Smooth muscle cell (in vitro differentiated cells): Measurements from ENCODE around the gene SLC30A1. TPM values are rescaled to one million over a fixed set of nuclear protein-coding genes. Genes with fewer than 3 reads are reported as not detected.

Source experiments
- DNase-seq: peaks from one replicate; lab custom pipeline; 2025; ENCODE audit not compliant: unreplicated experiment; lab: John Stamatoyannopoulos, UW
- H2AFZ ChIP-seq: fragments of 200-600 bp; sonication (generic); 2 replicates; pipeline ENCODE4 v1.6.0; 2016; ENCODE audit warnings: antibody characterized with exemption, low read depth, mild to moderate bottlenecking
- H3F3A ChIP-seq: fragments of 200-600 bp; sonication (generic); 2 replicates; pipeline ENCODE4 v1.6.0; 2017; ENCODE audit warnings: antibody characterized with exemption, low read depth
- H3K27ac ChIP-seq: fragments of 200-600 bp; sonication (generic); 2 replicates; pipeline ENCODE4 v1.5.1; 2016; ENCODE audit warnings: low read depth, mild to moderate bottlenecking
- H3K27me3 ChIP-seq: fragments of 200-600 bp; sonication (generic); 2 replicates; pipeline ENCODE4 v1.6.1; 2016; ENCODE audit warnings: low read depth, mild to moderate bottlenecking
- H3K36me3 ChIP-seq: fragments of 200-600 bp; sonication (generic); 2 replicates; pipeline ENCODE4 v1.5.1; 2016; ENCODE audit warnings: low read depth
- H3K4me1 ChIP-seq: fragments of 200-600 bp; sonication (generic); 2 replicates; pipeline ENCODE4 v1.5.1; 2016; ENCODE audit warnings: low read depth
- H3K4me2 ChIP-seq: fragments of 200-600 bp; sonication (generic); 2 replicates; pipeline ENCODE4 v1.6.0; 2016; ENCODE audit warnings: mild to moderate bottlenecking
- H3K4me3 ChIP-seq: fragments of 200-600 bp; sonication (generic); 2 replicates; pipeline ENCODE4 v1.5.1; 2016; ENCODE audit warnings: mild to moderate bottlenecking
- H3K79me2 ChIP-seq: fragments of 200-600 bp; sonication (generic); 2 replicates; pipeline ENCODE4 v1.6.0; 2016; ENCODE audit warnings: low read depth, mild to moderate bottlenecking
- H3K9ac ChIP-seq: fragments of 200-600 bp; sonication (generic); 2 replicates; pipeline ENCODE4 v1.6.0; 2016; ENCODE audit warnings: low read depth
- H3K9me3 ChIP-seq: fragments of 200-600 bp; sonication (generic); replicated peaks from 2 replicates; pipeline ENCODE4 v1.5.1; 2016; ENCODE audit warnings: low read depth
- H4K20me1 ChIP-seq: fragments of 200-600 bp; sonication (generic); 2 replicates; pipeline ENCODE4 v1.6.0; 2016; ENCODE audit warnings: low read depth
- WGBS: methylation state at CpG from one replicate; pipeline ENCODE4 v1.1.7; 2016; ENCODE audit warnings: low lambda C conversion rate; 5-methylcytosine and 5-hydroxymethylcytosine counted together
- polyA plus RNA-seq: library from polyadenylated mRNA; unstranded; fragments of >200 nt; fragmentation: Nextera tagmentation; extraction: Ambion mirVana; gene quantifications from 2 replicates; pipeline ENCODE4 v1.2.1, GENCODE V29; 2016
- total RNA-seq: library from RNA; depleted of rRNA; stranded (reverse); fragments of >200 nt; gene quantifications from 2 replicates; pipeline ENCODE4 v1.2.3, GENCODE V29; 2014
- TF ChIP-seq, protein P1 (sequence below): fragments of 200-600 bp; sonication (generic); IDR thresholded peaks from 2 replicates; pipeline ENCODE4 v1.5.1; 2017; ENCODE audit warnings: borderline replicate concordance, mild to moderate bottlenecking, antibody characterized with exemption; ENCODE audit not compliant: insufficient read depth, poor library complexity, severe bottlenecking

SLC30A1 gene
- total and polyA plus RNA-seq, 2 experiments from 2014 or later = 8.0 to 19.0 TPM

DNA sequence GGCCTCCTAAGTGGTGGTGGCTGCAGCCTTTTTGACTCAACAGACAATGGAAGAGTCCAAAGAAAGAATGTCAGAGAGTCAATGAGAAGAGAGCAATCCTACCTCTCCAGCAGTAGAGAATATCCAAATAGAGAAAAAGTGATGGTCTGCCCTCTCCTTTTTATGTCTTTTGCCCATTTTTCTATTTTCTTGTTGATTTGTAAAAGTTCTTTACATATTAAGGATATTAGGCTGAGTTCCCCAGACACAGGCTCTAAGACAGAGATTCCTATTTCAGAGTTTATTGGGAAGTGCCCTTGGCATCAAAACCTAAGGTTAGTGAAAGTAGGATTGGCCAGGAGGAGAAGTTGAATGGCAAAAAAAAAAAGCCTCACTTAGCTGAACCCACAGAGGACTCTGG is 20.3 kb upstream of the SLC30A1 start:
- Histone ChIP-seq H3K9ac (no peak overlapping the region), H3K27me3 (no peaks in the 10 kb centered on the region), H3K79me2 (no peaks in the 10 kb centered on the region), H3K9me3 (no peaks in the 10 kb centered on the region), H3K27ac (no peak overlapping the region), H3K36me3 (no peaks in the 10 kb centered on the region), H3K4me2 (no peak overlapping the region), H2AFZ (no peak overlapping the region), H3K4me3 (no peak overlapping the region), H4K20me1 (no peaks in the 10 kb centered on the region), H3F3A (peaks cover 6% of the 10 kb centered on the region), H3K4me1 (no peaks in the 10 kb centered on the region)
- DNase-seq = no peak
- TF ChIP-seq, protein P1, sequence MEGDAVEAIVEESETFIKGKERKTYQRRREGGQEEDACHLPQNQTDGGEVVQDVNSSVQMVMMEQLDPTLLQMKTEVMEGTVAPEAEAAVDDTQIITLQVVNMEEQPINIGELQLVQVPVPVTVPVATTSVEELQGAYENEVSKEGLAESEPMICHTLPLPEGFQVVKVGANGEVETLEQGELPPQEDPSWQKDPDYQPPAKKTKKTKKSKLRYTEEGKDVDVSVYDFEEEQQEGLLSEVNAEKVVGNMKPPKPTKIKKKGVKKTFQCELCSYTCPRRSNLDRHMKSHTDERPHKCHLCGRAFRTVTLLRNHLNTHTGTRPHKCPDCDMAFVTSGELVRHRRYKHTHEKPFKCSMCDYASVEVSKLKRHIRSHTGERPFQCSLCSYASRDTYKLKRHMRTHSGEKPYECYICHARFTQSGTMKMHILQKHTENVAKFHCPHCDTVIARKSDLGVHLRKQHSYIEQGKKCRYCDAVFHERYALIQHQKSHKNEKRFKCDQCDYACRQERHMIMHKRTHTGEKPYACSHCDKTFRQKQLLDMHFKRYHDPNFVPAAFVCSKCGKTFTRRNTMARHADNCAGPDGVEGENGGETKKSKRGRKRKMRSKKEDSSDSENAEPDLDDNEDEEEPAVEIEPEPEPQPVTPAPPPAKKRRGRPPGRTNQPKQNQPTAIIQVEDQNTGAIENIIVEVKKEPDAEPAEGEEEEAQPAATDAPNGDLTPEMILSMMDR = no peak

DNA sequence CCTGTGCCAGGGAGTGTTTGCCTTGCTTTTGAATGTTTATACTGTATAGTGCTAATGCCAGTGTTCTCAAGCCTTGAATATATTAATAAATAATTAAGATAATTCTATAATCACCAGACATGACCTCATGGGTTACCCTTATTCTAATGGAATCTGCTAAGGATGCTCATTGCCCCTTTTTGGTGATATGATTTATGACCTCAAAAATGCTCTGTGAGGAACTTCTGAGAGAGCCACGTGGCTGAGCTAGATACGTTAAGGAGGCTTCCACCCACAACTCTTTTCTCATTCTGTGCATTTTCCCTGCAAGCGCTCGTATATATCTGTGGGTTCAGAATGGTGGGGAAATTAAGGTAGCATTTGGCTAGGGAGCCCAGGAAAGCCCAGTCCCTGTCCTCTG is 19.6 kb upstream of the SLC30A1 start:
- Histone ChIP-seq H3K27ac (no peak overlapping the region), H3K27me3 (no peaks in the 10 kb centered on the region), H2AFZ (no peak overlapping the region), H3K4me2 (no peak overlapping the region), H4K20me1 (no peaks in the 10 kb centered on the region), H3K79me2 (no peaks in the 10 kb centered on the region), H3K9me3 (no peaks in the 10 kb centered on the region), H3K4me3 (no peak overlapping the region), H3F3A (peaks cover 6% of the 10 kb centered on the region), H3K9ac (no peak overlapping the region), H3K4me1 (no peaks in the 10 kb centered on the region), H3K36me3 (no peaks in the 10 kb centered on the region)
- TF ChIP-seq, protein P1 = no peak
- 39% methylated on average over 4 of the region's 4 CpGs for WGBS
- DNase-seq = no peak

DNA sequence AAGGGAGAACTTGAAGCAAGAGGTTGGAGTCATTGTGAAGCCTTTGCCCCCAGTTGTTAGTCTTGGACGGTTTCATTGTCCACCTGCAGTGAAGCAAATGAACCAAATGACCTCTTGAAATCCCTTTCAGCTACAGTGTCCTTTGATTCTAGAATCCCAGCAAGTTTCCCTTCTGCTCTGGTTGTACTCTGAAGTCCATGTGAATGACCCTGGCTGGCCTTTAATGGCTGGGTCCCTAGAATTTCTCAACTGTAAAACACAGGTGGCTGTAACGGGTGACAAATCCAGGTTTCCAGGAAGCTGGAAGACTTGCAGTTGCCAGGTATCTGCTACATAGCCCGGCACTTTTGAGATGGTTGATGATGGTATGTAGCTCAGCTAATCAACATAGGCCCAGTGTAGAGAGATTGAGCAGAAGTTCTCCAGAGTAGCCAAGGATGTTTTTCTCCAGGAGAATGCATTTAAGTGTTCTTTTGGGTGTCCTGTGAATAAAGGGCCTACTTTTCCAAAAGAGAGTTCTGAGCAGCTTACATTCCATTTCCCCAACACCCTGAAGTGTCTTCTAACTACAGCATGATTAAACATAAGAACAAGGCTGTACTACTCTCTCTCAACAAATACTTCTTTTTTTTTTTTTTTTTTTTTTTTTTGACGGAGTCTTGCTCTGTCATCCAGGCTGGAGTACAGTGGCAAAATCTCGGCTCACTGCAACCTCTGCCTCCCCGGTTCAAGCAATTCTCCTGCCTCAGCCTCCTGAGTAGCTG is 17.6 kb upstream of the SLC30A1 start:
- Histone ChIP-seq H4K20me1 (no peaks in the 10 kb centered on the region), H3K4me2 (no peak overlapping the region), H3K79me2 (no peaks in the 10 kb centered on the region), H3K27me3 (no peaks in the 10 kb centered on the region), H3K9ac (no peak overlapping the region), H3F3A (peaks cover 14% of the 10 kb centered on the region), H3K4me1 (peaks cover 5% of the 10 kb centered on the region), H3K36me3 (no peaks in the 10 kb centered on the region), H3K9me3 (no peaks in the 10 kb centered on the region), H2AFZ (no peak overlapping the region), H3K27ac (no peak overlapping the region), H3K4me3 (no peak overlapping the region)
- 72% methylated on average over 6 of the region's 6 CpGs for WGBS
- TF ChIP-seq, protein P1 = no peak
- no peak for DNase-seq

DNA sequence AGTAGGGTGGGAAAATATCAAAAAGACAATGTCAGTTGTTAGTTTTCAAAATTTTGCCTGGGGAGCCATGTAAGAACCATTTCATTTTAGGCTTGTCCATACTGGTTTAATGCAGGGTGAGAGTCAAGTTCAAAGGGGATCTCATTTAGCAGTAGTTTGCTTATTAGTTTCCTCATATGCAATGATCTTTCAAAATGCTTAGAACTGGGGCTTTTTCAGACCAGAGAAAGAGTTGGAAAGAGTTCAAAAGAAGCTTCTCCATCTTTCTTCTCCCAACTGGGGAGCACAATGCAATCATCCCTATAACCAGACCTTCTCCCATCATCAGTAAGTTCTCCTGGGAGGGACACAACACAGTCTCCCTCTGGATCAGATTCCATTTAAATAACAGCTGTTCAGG is 16.5 kb upstream of the SLC30A1 start:
- no peak overlapping the region for H3K4me3 ChIP-seq
- H3K4me1 ChIP-seq = peaks cover 5% of the 10 kb centered on the region
- H3K4me2 ChIP-seq = no peak overlapping the region
- H4K20me1 ChIP-seq = no peaks in the 10 kb centered on the region
- no peaks in the 10 kb centered on the region for H3K79me2 ChIP-seq
- no peak overlapping the region for H3K27ac ChIP-seq
- H3K9me3 ChIP-seq = no peaks in the 10 kb centered on the region
- peaks cover 14% of the 10 kb centered on the region for H3F3A ChIP-seq
- H3K27me3 ChIP-seq = no peaks in the 10 kb centered on the region
- TF ChIP-seq, protein P1 = no peak
- no peaks in the 10 kb centered on the region for H3K36me3 ChIP-seq
- no peak overlapping the region for H2AFZ ChIP-seq
- no peak overlapping the region for H3K9ac ChIP-seq
- no peak for DNase-seq
